ENCODE measurements around the gene GSTO2.

DNA sequence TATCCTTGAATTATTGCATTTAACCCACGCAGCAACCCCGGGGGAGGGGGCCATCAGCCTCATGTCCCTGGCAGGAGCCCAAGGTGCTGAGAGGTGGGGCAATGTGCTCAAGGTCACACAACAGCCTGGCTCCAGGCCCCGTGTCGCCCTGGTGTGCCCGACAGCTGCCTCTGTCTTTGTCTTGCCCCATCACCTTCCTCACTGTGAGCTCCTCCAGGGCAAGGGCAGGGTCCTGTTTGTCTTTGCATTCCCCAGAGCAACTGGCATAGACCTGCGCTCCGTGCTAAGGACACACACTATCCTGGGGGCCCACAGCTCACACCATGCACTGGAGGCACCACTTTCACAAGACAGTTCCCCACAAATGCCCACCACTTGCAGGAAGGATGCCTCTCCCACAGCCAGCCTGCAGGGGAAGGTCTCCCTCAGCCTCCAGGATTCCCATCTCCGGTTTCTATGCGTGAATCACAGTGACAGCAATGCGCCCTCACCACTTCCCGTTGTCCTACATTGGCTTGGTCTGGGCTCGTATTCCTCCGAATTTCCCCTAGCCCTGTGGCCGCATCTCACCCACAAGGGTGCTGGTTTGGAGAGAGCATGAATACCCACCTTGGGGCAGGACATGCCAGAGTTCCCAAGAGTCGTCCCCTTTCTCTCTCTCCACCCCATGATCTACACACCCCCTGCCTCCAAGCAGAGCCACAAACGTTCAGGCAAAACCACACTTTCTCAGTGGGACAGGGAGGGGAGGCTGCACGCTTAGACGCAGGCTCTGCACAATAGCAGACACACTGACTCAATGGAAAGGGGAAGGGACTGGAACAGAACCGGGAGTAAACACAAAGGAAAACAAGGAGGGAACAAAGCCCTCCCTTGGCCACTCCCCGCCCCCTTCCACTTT is 59.0 kb downstream of the GSTO2 start:
- TF ChIP-seq, protein P1, sequence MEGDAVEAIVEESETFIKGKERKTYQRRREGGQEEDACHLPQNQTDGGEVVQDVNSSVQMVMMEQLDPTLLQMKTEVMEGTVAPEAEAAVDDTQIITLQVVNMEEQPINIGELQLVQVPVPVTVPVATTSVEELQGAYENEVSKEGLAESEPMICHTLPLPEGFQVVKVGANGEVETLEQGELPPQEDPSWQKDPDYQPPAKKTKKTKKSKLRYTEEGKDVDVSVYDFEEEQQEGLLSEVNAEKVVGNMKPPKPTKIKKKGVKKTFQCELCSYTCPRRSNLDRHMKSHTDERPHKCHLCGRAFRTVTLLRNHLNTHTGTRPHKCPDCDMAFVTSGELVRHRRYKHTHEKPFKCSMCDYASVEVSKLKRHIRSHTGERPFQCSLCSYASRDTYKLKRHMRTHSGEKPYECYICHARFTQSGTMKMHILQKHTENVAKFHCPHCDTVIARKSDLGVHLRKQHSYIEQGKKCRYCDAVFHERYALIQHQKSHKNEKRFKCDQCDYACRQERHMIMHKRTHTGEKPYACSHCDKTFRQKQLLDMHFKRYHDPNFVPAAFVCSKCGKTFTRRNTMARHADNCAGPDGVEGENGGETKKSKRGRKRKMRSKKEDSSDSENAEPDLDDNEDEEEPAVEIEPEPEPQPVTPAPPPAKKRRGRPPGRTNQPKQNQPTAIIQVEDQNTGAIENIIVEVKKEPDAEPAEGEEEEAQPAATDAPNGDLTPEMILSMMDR (IDR thresholded peaks at IDR 0.05; ENCODE audit: borderline replicate concordance, extremely low read depth, low read length, poor library complexity, severe bottlenecking) = no peak
- no peak for TF ChIP-seq EZH2 (IDR thresholded peaks at IDR 0.05; ENCODE audit: borderline replicate concordance, low read depth, low read length, severe bottlenecking)
